ENCODE data around the gene CELA3B. TPM values are rescaled to one million over a fixed set of nuclear protein-coding genes. Genes with fewer than 3 reads are reported as not detected.
"Not testable (repeated sequence)": the region's sequence is repeated elsewhere in the genome, so short reads cannot be mapped to it uniquely, and the experiment has no call there.

CELA3B gene
- total and polyA plus RNA-seq, 2 experiments from 2014 or later = not detected

DNA sequence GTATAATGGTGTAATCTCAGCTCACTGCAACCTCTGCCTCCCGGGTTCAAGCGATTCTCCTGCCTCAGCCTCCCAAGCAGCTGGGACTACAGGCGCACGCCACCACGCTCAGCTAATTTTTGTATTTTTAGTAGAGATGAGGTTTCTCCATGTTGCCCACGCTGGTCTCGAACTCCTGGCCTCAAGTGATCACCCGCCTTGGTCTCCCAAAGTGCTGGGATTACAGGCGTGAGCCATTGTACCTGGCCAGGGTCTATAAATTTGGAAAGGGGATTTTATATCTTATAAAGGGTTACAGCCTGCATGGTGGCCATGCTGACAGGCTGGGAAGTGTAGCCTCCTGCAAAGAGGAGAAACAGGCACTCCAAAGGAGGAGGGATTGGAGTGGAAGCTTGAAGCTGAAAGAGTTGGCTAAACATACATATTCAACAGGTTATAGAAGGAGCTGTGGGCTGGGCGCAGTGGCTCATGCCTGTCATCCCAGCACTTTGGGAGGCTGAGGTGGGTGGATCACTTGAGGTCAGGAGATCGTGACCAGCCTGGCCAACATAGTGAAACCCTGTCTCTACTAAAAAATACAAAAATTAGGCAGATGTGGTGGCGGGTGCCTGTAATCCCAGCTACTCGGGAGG is 37.9 kb downstream of the CELA3B start:
- H3K27me3 ChIP-seq; H3K4me1 ChIP-seq (ENCODE audit: low read depth); H3K27ac ChIP-seq; H3K9me3 ChIP-seq (ENCODE audit: low read depth); H3K4me3 ChIP-seq; DNase-seq (ENCODE audit: low read depth in 1 of 2, low spot score in 1 of 2); H3K36me3 ChIP-seq: not testable (repeated sequence)

DNA sequence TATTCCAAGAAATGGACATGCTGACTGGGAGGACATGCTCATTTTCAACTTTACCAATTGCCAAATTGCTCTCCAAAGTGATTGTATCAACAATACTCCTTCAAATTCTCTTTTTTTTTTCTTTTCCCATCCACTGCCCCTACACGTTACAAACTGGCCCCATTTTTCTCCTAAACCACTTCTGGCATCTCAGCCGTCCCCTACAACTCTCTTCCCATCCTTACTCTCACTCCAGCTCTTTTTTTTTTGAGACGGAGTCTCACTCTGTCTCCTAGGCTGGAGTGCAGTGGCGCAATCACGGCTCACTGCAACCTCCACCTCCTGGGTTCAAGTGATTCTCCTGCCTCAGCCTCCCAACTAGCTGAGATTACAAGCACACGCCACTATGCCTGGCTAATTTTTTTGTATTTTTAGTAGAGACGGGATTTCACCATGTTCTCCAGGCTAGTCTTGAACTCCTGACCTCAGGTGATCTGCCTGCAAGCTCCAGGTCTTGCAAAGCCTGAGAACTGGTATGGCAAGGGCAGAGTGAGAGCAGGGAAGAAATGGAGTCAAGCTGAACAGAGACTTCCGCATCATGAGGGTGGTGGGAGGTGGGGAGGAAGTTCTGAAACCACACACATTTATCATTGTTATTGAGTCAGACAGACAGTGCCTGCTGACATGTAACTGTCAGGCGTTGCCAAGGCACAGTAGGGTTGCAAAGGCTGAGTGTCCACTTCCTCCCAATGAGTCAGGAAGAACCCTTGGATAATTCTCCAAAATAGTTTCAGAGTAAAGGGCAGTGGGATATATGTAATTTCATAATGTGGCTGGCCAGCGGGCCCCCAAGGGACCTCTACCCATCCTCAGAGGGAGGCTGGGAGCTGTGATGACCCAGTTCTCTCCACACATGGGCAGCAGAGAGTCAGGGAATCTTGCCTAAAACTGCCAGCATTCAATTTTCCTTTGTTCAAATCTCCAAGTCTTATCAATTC is 42.0 kb downstream of the CELA3B start:
- peak in 1 of 2 donors; percentile 88 for DNase-seq (ENCODE audit: low read depth in 1 of 2, low spot score in 1 of 2)
- no peak overlapping the region for H3K4me3 ChIP-seq
- H3K27ac ChIP-seq = no peak overlapping the region
- TF ChIP-seq, protein P1, sequence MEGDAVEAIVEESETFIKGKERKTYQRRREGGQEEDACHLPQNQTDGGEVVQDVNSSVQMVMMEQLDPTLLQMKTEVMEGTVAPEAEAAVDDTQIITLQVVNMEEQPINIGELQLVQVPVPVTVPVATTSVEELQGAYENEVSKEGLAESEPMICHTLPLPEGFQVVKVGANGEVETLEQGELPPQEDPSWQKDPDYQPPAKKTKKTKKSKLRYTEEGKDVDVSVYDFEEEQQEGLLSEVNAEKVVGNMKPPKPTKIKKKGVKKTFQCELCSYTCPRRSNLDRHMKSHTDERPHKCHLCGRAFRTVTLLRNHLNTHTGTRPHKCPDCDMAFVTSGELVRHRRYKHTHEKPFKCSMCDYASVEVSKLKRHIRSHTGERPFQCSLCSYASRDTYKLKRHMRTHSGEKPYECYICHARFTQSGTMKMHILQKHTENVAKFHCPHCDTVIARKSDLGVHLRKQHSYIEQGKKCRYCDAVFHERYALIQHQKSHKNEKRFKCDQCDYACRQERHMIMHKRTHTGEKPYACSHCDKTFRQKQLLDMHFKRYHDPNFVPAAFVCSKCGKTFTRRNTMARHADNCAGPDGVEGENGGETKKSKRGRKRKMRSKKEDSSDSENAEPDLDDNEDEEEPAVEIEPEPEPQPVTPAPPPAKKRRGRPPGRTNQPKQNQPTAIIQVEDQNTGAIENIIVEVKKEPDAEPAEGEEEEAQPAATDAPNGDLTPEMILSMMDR (IDR thresholded peaks at IDR 0.05; ENCODE audit: low read depth, low read length) = peak; percentile 52
- no peaks in the 10 kb centered on the region for H3K4me1 ChIP-seq (ENCODE audit: low read depth)
- H3K9me3 ChIP-seq (ENCODE audit: low read depth) = no peaks in the 10 kb centered on the region
- H3K36me3 ChIP-seq = no peaks in the 10 kb centered on the region
- no peaks in the 10 kb centered on the region for H3K27me3 ChIP-seq

GRCh38 chr1:22021061-22021460 is 44.2 kb downstream of the CELA3B start:
- H3K4me3 ChIP-seq = no peak overlapping the region
- H3K36me3 ChIP-seq = no peaks in the 10 kb centered on the region
- TF ChIP-seq, protein P1 (IDR thresholded peaks at IDR 0.05; ENCODE audit: low read depth, low read length) = no peak
- H3K4me1 ChIP-seq (ENCODE audit: low read depth) = no peaks in the 10 kb centered on the region
- H3K27me3 ChIP-seq = no peaks in the 10 kb centered on the region
- DNase-seq (ENCODE audit: low read depth in 1 of 2, low spot score in 1 of 2) = no peak
- H3K27ac ChIP-seq = no peak overlapping the region
- H3K9me3 ChIP-seq (ENCODE audit: low read depth) = no peaks in the 10 kb centered on the region

GRCh38 chr1:22024485-22025367 is 47.9 kb downstream of the CELA3B start:
- H3K27ac ChIP-seq = peak overlapping the region; percentile 96
- H3K36me3 ChIP-seq = no peaks in the 10 kb centered on the region
- H3K27me3 ChIP-seq = no peaks in the 10 kb centered on the region
- peak; percentile 85 to 89 for DNase-seq (ENCODE audit: low read depth in 1 of 2, low spot score in 1 of 2)
- TF ChIP-seq, protein P1 (IDR thresholded peaks at IDR 0.05; ENCODE audit: low read depth, low read length) = no peak
- H3K4me1 ChIP-seq (ENCODE audit: low read depth) = no peaks in the 10 kb centered on the region
- H3K4me3 ChIP-seq = peak overlapping the region; percentile 95
- H3K9me3 ChIP-seq (ENCODE audit: low read depth) = no peaks in the 10 kb centered on the region

- TF ChIP-seq, protein P1 (IDR thresholded peaks at IDR 0.05; ENCODE audit: low read depth, low read length) = no peak
These were observed 48.7 kb downstream of the CELA3B start for GRCh38 chr1:22025368-22026155.

More at GRCh38 chr1:22025368-22026155, 48.7 kb downstream of the CELA3B start:
- H3K27ac ChIP-seq = peak overlapping the region; percentile 96
- H3K27me3 ChIP-seq = no peaks in the 10 kb centered on the region
- no peaks in the 10 kb centered on the region for H3K36me3 ChIP-seq
- H3K4me3 ChIP-seq = peak overlapping the region; percentile 95
- peak; percentile 92 for DNase-seq (ENCODE audit: low read depth in 1 of 2, low spot score in 1 of 2)
- no peaks in the 10 kb centered on the region for H3K9me3 ChIP-seq (ENCODE audit: low read depth)
- no peaks in the 10 kb centered on the region for H3K4me1 ChIP-seq (ENCODE audit: low read depth)

Data from cardiac muscle cell (in vitro differentiated cells and primary cell).